GM15510 (cell line): ENCODE measurements around the gene PDZD2.

ENCODE experiments used
- POLR2A ChIP-seq: IDR thresholded peaks from 3 replicates; pipeline ENCODE4 v1.6.1; 2011; ENCODE audit warnings: borderline replicate concordance; ENCODE audit not compliant: insufficient read length; ENCODE audit errors: extremely low read depth

Gene PDZD2

GRCh38 chr5:31798168-31798567 lies 159.2 kb downstream of the PDZD2 start:
- TF ChIP-seq POLR2A, result no peak

- TF ChIP-seq POLR2A, result no peak
Measured at GRCh38 chr5:31800351-31800750, 161.4 kb downstream of the PDZD2 start.

GRCh38 chr5:31805785-31806400 lies 167.0 kb downstream of the PDZD2 start:
- no peak for TF ChIP-seq POLR2A

GRCh38 chr5:31806561-31806960 lies 167.6 kb downstream of the PDZD2 start:
- no peak for TF ChIP-seq POLR2A

- no peak for TF ChIP-seq POLR2A
Measured at GRCh38 chr5:31807789-31808540, 169.0 kb downstream of the PDZD2 start.

- TF ChIP-seq POLR2A, result no peak
Measured at GRCh38 chr5:31809050-31809870, 170.3 kb downstream of the PDZD2 start.

GRCh38 chr5:31811210-31811609 lies 172.3 kb downstream of the PDZD2 start:
- TF ChIP-seq POLR2A, result no peak

GRCh38 chr5:31815376-31815775 lies 176.4 kb downstream of the PDZD2 start:
- no peak for TF ChIP-seq POLR2A

- no peak for TF ChIP-seq POLR2A
Measured at GRCh38 chr5:31819926-31820516, 181.1 kb downstream of the PDZD2 start.

GRCh38 chr5:31823472-31823871 lies 184.5 kb downstream of the PDZD2 start:
- no peak for TF ChIP-seq POLR2A

GRCh38 chr5:31824869-31825517 lies 186.1 kb downstream of the PDZD2 start:
- TF ChIP-seq POLR2A, result no peak

GRCh38 chr5:31825518-31826068 lies 186.7 kb downstream of the PDZD2 start:
- TF ChIP-seq POLR2A, result no peak

- TF ChIP-seq POLR2A, result no peak
Measured at GRCh38 chr5:31827867-31828266, 188.9 kb downstream of the PDZD2 start.

- TF ChIP-seq POLR2A, result no peak
Measured at GRCh38 chr5:31832966-31833365, 194.0 kb downstream of the PDZD2 start.

- no peak for TF ChIP-seq POLR2A
Measured at GRCh38 chr5:31833710-31834109, 194.8 kb downstream of the PDZD2 start.

GRCh38 chr5:31844622-31845345 lies 205.9 kb downstream of the PDZD2 start:
- no peak for TF ChIP-seq POLR2A
